RWPE2 (cell line): ENCODE measurements around the gene SPATC1L.
"Not testable (repeated sequence)": the region's sequence is repeated elsewhere in the genome, so short reads cannot be mapped to it uniquely, and the experiment has no call there.

Experiments
- ATAC-seq: fragments of 200-7000 bp; cut with Tn5 transposase; 3 replicates; pipeline ENCODE4 v1.9.1; 2021; ENCODE audit warnings: low read depth
- DNase-seq: peaks from one replicate; pipeline ENCODE4 v3.0.0-alpha.2; 2020; ENCODE audit warnings: low spot score
- H3K27ac ChIP-seq: fragments of 450-650 bp; 2 replicates; pipeline ENCODE4 v1.5.1; 2017; ENCODE audit warnings: mild to moderate bottlenecking; ENCODE audit not compliant: poor library complexity, severe bottlenecking
- H3K27me3 ChIP-seq: fragments of 250-450 bp; sonication (Bioruptor Pico); 2 replicates; pipeline ENCODE4 v1.5.1; 2021; ENCODE audit warnings: mild to moderate bottlenecking, moderate library complexity; ENCODE audit not compliant: insufficient read depth, poor library complexity, severe bottlenecking
- H3K36me3 ChIP-seq: fragments of 250-450 bp; sonication (Bioruptor Pico); 2 replicates; pipeline ENCODE4 v1.5.1; 2020; ENCODE audit warnings: low read depth, mild to moderate bottlenecking, moderate library complexity
- H3K4me1 ChIP-seq: fragments of 250-450 bp; sonication (Bioruptor Pico); 2 replicates; pipeline ENCODE4 v1.5.1; 2021; ENCODE audit warnings: mild to moderate bottlenecking, moderate library complexity; ENCODE audit not compliant: insufficient read depth, poor library complexity, severe bottlenecking
- H3K4me3 ChIP-seq: fragments of 250-450 bp; sonication (Bioruptor Pico); 2 replicates; pipeline ENCODE4 v1.5.1; 2021; ENCODE audit warnings: mild to moderate bottlenecking, moderate library complexity; ENCODE audit not compliant: severe bottlenecking
- H3K9me3 ChIP-seq: fragments of 250-450 bp; sonication (Bioruptor Pico); 2 replicates; pipeline ENCODE4 v1.5.1; 2021; ENCODE audit warnings: mild to moderate bottlenecking, moderate library complexity; ENCODE audit not compliant: severe bottlenecking
- CTCF ChIP-seq: fragments of 450-650 bp; IDR thresholded peaks from one replicate; pipeline ENCODE4 v1.5.1; 2017; ENCODE audit warnings: mild to moderate bottlenecking, moderate library complexity; ENCODE audit not compliant: poor library complexity, severe bottlenecking

The SPATC1L gene

GRCh38 chr21:46181436-46181835 lies 2.8 kb downstream of the SPATC1L start:
- no peak overlapping the region for H3K4me3 ChIP-seq
- ATAC-seq, result no peak
- no peak overlapping the region for H3K27ac ChIP-seq
- peaks cover 5% of the 10 kb centered on the region for H3K4me1 ChIP-seq
- H3K27me3 ChIP-seq, result no peaks in the 10 kb centered on the region
- no peak for TF ChIP-seq CTCF
- no peaks in the 10 kb centered on the region for H3K36me3 ChIP-seq
- peaks cover 2% of the 10 kb centered on the region for H3K9me3 ChIP-seq
- no peak for DNase-seq

GRCh38 chr21:46180778-46181391 lies 3.4 kb downstream of the SPATC1L start:
- no peak for DNase-seq
- peaks cover 2% of the 10 kb centered on the region for H3K9me3 ChIP-seq
- peaks cover 5% of the 10 kb centered on the region for H3K4me1 ChIP-seq
- ATAC-seq, result no peak
- H3K36me3 ChIP-seq, result no peaks in the 10 kb centered on the region
- no peak overlapping the region for H3K27ac ChIP-seq
- no peaks in the 10 kb centered on the region for H3K27me3 ChIP-seq
- TF ChIP-seq CTCF, result no peak
- no peak overlapping the region for H3K4me3 ChIP-seq

- Histone ChIP-seq H3K36me3 (no peaks in the 10 kb centered on the region), H3K9me3 (peaks cover 2% of the 10 kb centered on the region), H3K27me3 (no peaks in the 10 kb centered on the region), H3K27ac (no peak overlapping the region), H3K4me3 (no peak overlapping the region), H3K4me1 (peaks cover under 1% of the 10 kb centered on the region)
- TF ChIP-seq CTCF, result no peak
- ATAC-seq (no peak), DNase-seq (no peak)
Measured at GRCh38 chr21:46180079-46180722, 4.1 kb downstream of the SPATC1L start.

- TF ChIP-seq CTCF, result no peak
- H3K27ac ChIP-seq, result no peak overlapping the region
- DNase-seq (no peak), ATAC-seq (no peak)
- no peaks in the 10 kb centered on the region for H3K27me3 ChIP-seq
- no peak overlapping the region for H3K4me3 ChIP-seq
- H3K4me1 ChIP-seq, result no peaks in the 10 kb centered on the region
- no peaks in the 10 kb centered on the region for H3K36me3 ChIP-seq
- H3K9me3 ChIP-seq, result peaks cover 2% of the 10 kb centered on the region
Measured at GRCh38 chr21:46179708-46180078, 4.6 kb downstream of the SPATC1L start.

- no peaks in the 10 kb centered on the region for H3K4me1 ChIP-seq
- H3K4me3 ChIP-seq, result no peak overlapping the region
- no peaks in the 10 kb centered on the region for H3K27me3 ChIP-seq
- DNase-seq, result no peak
- H3K9me3 ChIP-seq, result peaks cover 5% of the 10 kb centered on the region
- ATAC-seq, result no peak
- TF ChIP-seq CTCF, result no peak
- H3K27ac ChIP-seq, result no peak overlapping the region
- no peaks in the 10 kb centered on the region for H3K36me3 ChIP-seq
Measured at GRCh38 chr21:46178961-46179360, 5.3 kb downstream of the SPATC1L start.

- not testable (repeated sequence) for H3K36me3 ChIP-seq, DNase-seq, H3K27me3 ChIP-seq, ATAC-seq, H3K4me1 ChIP-seq, H3K4me3 ChIP-seq, H3K9me3 ChIP-seq, H3K27ac ChIP-seq
Measured at GRCh38 chr21:46176443-46177129, 7.7 kb downstream of the SPATC1L start.
